ENCODE measurements around the gene ZNF687.
A peak's percentile ranks its signal among the peaks of the same experiment; 100 is the strongest.
"Not testable (repeated sequence)": the region's sequence is repeated elsewhere in the genome, so short reads cannot be mapped to it uniquely, and the experiment has no call there.

Gene ZNF687

DNA sequence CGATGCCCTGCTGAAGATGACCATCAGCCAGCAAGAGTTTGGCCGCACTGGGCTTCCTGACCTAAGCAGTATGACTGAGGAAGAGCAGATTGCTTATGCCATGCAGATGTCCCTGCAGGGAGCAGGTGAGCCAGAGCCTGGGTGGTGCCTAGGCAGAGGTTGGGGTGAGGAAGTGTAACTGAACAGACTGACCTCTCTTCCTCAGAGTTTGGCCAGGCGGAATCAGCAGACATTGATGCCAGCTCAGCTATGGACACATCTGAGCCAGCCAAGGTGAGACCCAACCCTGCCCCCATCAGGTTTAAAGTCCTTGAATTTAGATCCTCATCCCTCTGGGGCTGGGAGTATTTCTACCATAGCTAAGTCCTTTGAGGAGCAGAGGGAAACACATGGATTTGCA is 15.8 kb upstream of the ZNF687 start:
- Histone ChIP-seq H3K9me3 (ENCODE audit: severe bottlenecking) (no peaks in the 10 kb centered on the region), H3K27ac (ENCODE audit: poor library complexity, severe bottlenecking) (no peak overlapping the region), H3K27me3 (ENCODE audit: insufficient read depth, poor library complexity, severe bottlenecking) (no peaks in the 10 kb centered on the region), H3K4me3 (ENCODE audit: severe bottlenecking) (no peak overlapping the region), H3K4me1 (ENCODE audit: insufficient read depth, poor library complexity, severe bottlenecking) (no peaks in the 10 kb centered on the region), H3K36me3 (ENCODE audit: low read depth) (peaks cover 56% of the 10 kb centered on the region)
- TF ChIP-seq, protein P1, sequence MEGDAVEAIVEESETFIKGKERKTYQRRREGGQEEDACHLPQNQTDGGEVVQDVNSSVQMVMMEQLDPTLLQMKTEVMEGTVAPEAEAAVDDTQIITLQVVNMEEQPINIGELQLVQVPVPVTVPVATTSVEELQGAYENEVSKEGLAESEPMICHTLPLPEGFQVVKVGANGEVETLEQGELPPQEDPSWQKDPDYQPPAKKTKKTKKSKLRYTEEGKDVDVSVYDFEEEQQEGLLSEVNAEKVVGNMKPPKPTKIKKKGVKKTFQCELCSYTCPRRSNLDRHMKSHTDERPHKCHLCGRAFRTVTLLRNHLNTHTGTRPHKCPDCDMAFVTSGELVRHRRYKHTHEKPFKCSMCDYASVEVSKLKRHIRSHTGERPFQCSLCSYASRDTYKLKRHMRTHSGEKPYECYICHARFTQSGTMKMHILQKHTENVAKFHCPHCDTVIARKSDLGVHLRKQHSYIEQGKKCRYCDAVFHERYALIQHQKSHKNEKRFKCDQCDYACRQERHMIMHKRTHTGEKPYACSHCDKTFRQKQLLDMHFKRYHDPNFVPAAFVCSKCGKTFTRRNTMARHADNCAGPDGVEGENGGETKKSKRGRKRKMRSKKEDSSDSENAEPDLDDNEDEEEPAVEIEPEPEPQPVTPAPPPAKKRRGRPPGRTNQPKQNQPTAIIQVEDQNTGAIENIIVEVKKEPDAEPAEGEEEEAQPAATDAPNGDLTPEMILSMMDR (IDR thresholded peaks at IDR 0.05; ENCODE audit: poor library complexity, severe bottlenecking) = no peak
- DNase-seq (ENCODE audit: low spot score) = no peak
- no peak for ATAC-seq (ENCODE audit: low read depth)

DNA sequence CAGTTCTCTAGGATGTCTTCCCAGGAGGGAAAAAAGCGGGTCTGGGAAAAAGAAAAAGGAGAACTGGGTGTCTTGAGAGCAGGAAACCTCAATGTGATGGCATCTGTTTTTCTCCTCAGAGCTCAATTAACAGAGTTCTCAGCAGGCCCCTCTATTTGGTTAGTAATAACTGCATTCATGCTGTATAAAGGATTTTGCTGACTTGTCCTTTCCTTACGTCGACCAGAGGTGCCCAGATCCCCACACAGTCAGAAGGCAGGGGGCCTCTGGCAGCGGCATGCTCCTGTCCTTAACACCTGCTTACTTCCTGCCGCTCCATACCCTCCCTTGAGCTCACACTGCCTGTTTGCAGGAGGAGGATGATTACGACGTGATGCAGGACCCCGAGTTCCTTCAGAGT is 15.3 kb upstream of the ZNF687 start:
- Histone ChIP-seq H3K4me1 (ENCODE audit: insufficient read depth, poor library complexity, severe bottlenecking) (no peaks in the 10 kb centered on the region), H3K4me3 (ENCODE audit: severe bottlenecking) (no peak overlapping the region), H3K27me3 (ENCODE audit: insufficient read depth, poor library complexity, severe bottlenecking) (no peaks in the 10 kb centered on the region), H3K36me3 (ENCODE audit: low read depth) (peaks cover 51% of the 10 kb centered on the region), H3K27ac (ENCODE audit: poor library complexity, severe bottlenecking) (peak overlapping the region; percentile 31), H3K9me3 (ENCODE audit: severe bottlenecking) (no peaks in the 10 kb centered on the region)
- DNase-seq (ENCODE audit: low spot score) = no peak
- TF ChIP-seq, protein P1 (IDR thresholded peaks at IDR 0.05; ENCODE audit: poor library complexity, severe bottlenecking) = no peak
- ATAC-seq (ENCODE audit: low read depth) = no peak

DNA sequence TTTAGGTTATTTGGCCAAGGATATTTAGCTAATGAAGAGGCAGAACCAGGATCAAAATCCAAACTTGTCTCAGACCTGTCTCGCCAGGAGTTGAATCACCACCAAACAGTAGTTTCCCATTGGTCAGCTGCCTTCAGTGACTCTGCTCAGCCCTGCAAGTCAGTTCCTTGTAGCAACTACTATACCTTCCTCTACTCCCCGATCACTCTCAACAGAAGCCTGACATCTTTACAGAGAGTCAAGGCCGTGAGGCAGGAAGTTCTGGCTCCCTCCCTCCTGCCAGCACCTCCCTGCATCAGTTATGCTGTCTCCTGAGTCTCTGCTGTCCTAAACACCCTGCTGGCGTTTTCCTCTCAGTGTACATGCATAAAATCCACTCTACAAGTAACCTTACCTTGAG is 14.3 kb upstream of the ZNF687 start:
- DNase-seq (ENCODE audit: low spot score) (no peak), ATAC-seq (ENCODE audit: low read depth) (peak; percentile 58)
- Histone ChIP-seq H3K4me3 (ENCODE audit: severe bottlenecking) (no peak overlapping the region), H3K4me1 (ENCODE audit: insufficient read depth, poor library complexity, severe bottlenecking) (no peaks in the 10 kb centered on the region), H3K27ac (ENCODE audit: poor library complexity, severe bottlenecking) (peak overlapping the region; percentile 31), H3K27me3 (ENCODE audit: insufficient read depth, poor library complexity, severe bottlenecking) (no peaks in the 10 kb centered on the region), H3K9me3 (ENCODE audit: severe bottlenecking) (no peaks in the 10 kb centered on the region), H3K36me3 (ENCODE audit: low read depth) (peaks cover 42% of the 10 kb centered on the region)
- TF ChIP-seq, protein P1 (IDR thresholded peaks at IDR 0.05; ENCODE audit: poor library complexity, severe bottlenecking) = no peak

DNA sequence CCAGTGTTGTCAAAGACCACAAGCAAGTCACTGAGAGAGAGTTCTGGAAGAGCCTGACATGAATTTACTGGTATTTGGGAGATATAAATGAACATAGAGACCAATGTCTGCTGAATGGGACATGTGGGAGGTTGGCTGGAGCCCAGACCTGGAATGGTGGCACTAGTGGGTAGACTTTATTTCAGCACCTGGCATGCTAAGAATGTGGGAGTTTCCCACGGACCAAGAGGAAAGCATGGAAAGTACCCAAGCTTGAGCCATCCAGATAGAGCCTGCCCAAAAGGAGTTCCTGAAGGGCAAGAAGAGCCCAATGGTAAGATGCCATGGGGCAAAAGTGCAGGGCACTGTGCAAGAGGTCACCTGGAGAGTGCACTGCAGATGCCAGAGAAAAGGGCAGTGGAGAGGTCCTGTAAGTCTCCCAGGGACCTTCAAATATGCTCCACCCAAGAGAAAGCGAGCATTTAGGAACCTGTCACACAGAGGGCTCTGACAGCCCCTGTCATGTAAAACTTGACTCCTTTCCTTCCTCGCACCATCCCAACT is 8.1 kb upstream of the ZNF687 start:
- no peak overlapping the region for H3K27ac ChIP-seq (ENCODE audit: poor library complexity, severe bottlenecking)
- no peak for ATAC-seq (ENCODE audit: low read depth)
- H3K4me3 ChIP-seq (ENCODE audit: severe bottlenecking) = no peak overlapping the region
- no peaks in the 10 kb centered on the region for H3K36me3 ChIP-seq (ENCODE audit: low read depth)
- no peak for DNase-seq (ENCODE audit: low spot score)
- no peaks in the 10 kb centered on the region for H3K9me3 ChIP-seq (ENCODE audit: severe bottlenecking)
- no peaks in the 10 kb centered on the region for H3K27me3 ChIP-seq (ENCODE audit: insufficient read depth, poor library complexity, severe bottlenecking)
- TF ChIP-seq, protein P1 (IDR thresholded peaks at IDR 0.05; ENCODE audit: poor library complexity, severe bottlenecking) = no peak
- no peaks in the 10 kb centered on the region for H3K4me1 ChIP-seq (ENCODE audit: insufficient read depth, poor library complexity, severe bottlenecking)

DNA sequence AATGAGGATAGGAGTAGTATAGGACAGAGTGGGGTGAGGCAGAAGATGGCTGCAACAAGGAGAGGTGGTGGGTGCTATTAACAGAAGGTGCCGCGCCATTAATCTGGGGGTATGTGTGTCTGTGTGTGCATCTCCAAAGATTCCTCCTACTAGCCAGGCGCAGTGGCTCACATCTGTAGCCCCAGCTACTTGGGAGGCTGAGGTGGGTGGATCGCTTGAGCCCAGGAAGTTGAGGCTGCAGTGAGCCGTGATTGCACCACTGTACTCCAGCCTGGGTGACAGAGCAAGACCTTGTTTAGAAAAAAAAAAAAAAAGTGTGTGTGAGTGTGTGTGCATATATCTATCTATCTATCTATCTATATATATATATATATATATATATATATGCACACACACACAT is 6.8 kb upstream of the ZNF687 start:
- H3K9me3 ChIP-seq (ENCODE audit: severe bottlenecking); H3K4me1 ChIP-seq (ENCODE audit: insufficient read depth, poor library complexity, severe bottlenecking); DNase-seq (ENCODE audit: low spot score): not testable (repeated sequence)

More for the DNA sequence above, 6.8 kb upstream of the ZNF687 start:
- not testable (repeated sequence) for ATAC-seq (ENCODE audit: low read depth); H3K36me3 ChIP-seq (ENCODE audit: low read depth); H3K27me3 ChIP-seq (ENCODE audit: insufficient read depth, poor library complexity, severe bottlenecking); H3K4me3 ChIP-seq (ENCODE audit: severe bottlenecking); H3K27ac ChIP-seq (ENCODE audit: poor library complexity, severe bottlenecking)

Data from RWPE2 (cell line).